GM12878 (cell line): ENCODE results near the gene CSNK1G3. TPM values are rescaled to one million over a fixed set of nuclear protein-coding genes. Genes with fewer than 3 reads are reported as not detected.
A peak's percentile ranks its signal among the peaks of the same experiment; 100 is the strongest.

Experiments
- ATAC-seq: fragments of 200-7000 bp; cut with Tn5 transposase; 3 replicates; pipeline ENCODE4 v1.9.1; 2020; ENCODE audit warnings: mild to moderate bottlenecking, moderate library complexity
- Bru-seq: library from RNA; stranded (reverse); fragments of 400-500 nt; gene quantifications from one replicate; lab custom pipeline; 2021; lab: Mats Ljungman, UMichigan
- BruChase-seq, 2 experiments: library from RNA; stranded (reverse); fragments of 400-500 nt; gene quantifications; one replicate each; lab custom pipeline; 2021; lab: Mats Ljungman, UMichigan
- BruUV-seq: library from RNA; stranded (reverse); fragments of 400-500 nt; replicated peaks from 2 replicates; lab custom pipeline; 2021; lab: Mats Ljungman, UMichigan
- CTCF ChIA-PET: fragments of 300-600 bp; sonication (Branson Sonifier 250); formaldehyde crosslinking; extraction: SDS; loops from one replicate; lab custom pipeline; 2021; ENCODE audit warnings: inconsistent platforms; lab: Yijun Ruan, JAX
- POLR2A ChIA-PET: fragments of 350-600 bp; formaldehyde crosslinking; extraction: SDS; loops from one replicate; lab custom pipeline; 2021; ENCODE audit warnings: inconsistent platforms; lab: Charles Lee
- RAD21 ChIA-PET: fragments of 300-600 bp; sonication (Branson Sonifier 250); formaldehyde crosslinking; loops from one replicate; lab custom pipeline; 2023; ENCODE audit warnings: antibody characterized with exemption; ENCODE audit not compliant: unreplicated experiment; lab: Charles Lee
- SMC1A ChIA-PET: fragments of 300-600 bp; sonication (Branson Sonifier 250); formaldehyde crosslinking; loops from one replicate; lab custom pipeline; 2023; ENCODE audit not compliant: unreplicated experiment, uncharacterized antibody; lab: Charles Lee
- DNase-seq: peaks from one replicate; pipeline ENCODE4 v3.0.0-alpha.2; 2011; ENCODE audit warnings: low read depth, low spot score
- FAIRE-seq: peaks from 3 replicates; lab custom pipeline; 2011; peaks lifted over from hg19 to GRCh38; lab: Jason Lieb, UNC
- H2AFZ ChIP-seq: 2 replicates; pipeline ENCODE4 v1.6.0; 2011; ENCODE audit warnings: low read depth, low read length, control low read depth; ENCODE audit not compliant: control insufficient read depth
- H3K27ac ChIP-seq: 2 replicates; pipeline ENCODE4 v1.5.1; 2011; ENCODE audit warnings: control low read depth; ENCODE audit not compliant: control insufficient read depth, insufficient read depth
- H3K27me3 ChIP-seq, 2 experiments: replicated peaks in 1 of 2; 2 replicates each; pipeline versions ENCODE4 v1.6.0 to v1.6.1; 2011; ENCODE audit warnings: low read length in 1 of 2; ENCODE audit not compliant: control insufficient read depth in 2 of 2, insufficient read depth in 2 of 2
- H3K36me3 ChIP-seq, 2 experiments: 2 replicates each; pipeline ENCODE4 v1.5.1; 2011; ENCODE audit warnings: low read length in 1 of 2; ENCODE audit not compliant: control insufficient read depth in 2 of 2, insufficient read depth in 2 of 2
- H3K4me1 ChIP-seq: 2 replicates; pipeline ENCODE4 v1.6.1; 2011; ENCODE audit warnings: mild to moderate bottlenecking, low read length, moderate library complexity, mixed read lengths; ENCODE audit not compliant: control insufficient read depth, insufficient read depth
- H3K4me2 ChIP-seq: 2 replicates; pipeline ENCODE4 v1.6.0; 2011; ENCODE audit warnings: control low read depth; ENCODE audit not compliant: control insufficient read depth, insufficient read depth
- H3K4me3 ChIP-seq: fragments of 200-600 bp; sonication (generic); 2 replicates; pipeline ENCODE4 v1.5.1; 2016
- H3K79me2 ChIP-seq: 2 replicates; pipeline ENCODE4 v1.6.0; 2011; ENCODE audit warnings: low read length; ENCODE audit not compliant: control insufficient read depth, insufficient read depth
- H3K9ac ChIP-seq: 2 replicates; pipeline ENCODE4 v1.8.0; 2011; ENCODE audit warnings: low read length, control low read depth, mixed read lengths; ENCODE audit not compliant: control insufficient read depth, insufficient read depth
- H3K9me3 ChIP-seq: replicated peaks from 3 replicates; pipeline ENCODE4 v1.5.1; 2011; ENCODE audit warnings: mild to moderate bottlenecking, low read length; ENCODE audit not compliant: control insufficient read depth, insufficient read depth
- H4K20me1 ChIP-seq: 2 replicates; pipeline ENCODE4 v1.6.0; 2011; ENCODE audit not compliant: control insufficient read depth, insufficient read depth
- CBFB ChIP-seq: IDR thresholded peaks from 2 replicates; pipeline ENCODE4 v1.6.1; 2016; ENCODE audit warnings: antibody characterized with exemption, low read depth
- E2F8 ChIP-seq: fragments of 450-650 bp; IDR thresholded peaks from 2 replicates; pipeline ENCODE4 v1.6.1; 2018; ENCODE audit warnings: mild to moderate bottlenecking, low read depth, moderate library complexity; ENCODE audit not compliant: partially characterized antibody
- EZH2 ChIP-seq: IDR thresholded peaks from 2 replicates; pipeline ENCODE4 v1.6.1; 2012; ENCODE audit warnings: low read depth, mild to moderate bottlenecking, control low read depth, inconsistent platforms, low read length, borderline replicate concordance; ENCODE audit not compliant: control insufficient read depth
- FOXK2 ChIP-seq: fragments of 450-650 bp; IDR thresholded peaks from 2 replicates; pipeline ENCODE4 v1.6.1; 2017; ENCODE audit warnings: mild to moderate bottlenecking, moderate library complexity
- HCFC1 ChIP-seq: fragments of 150-350 bp; IDR thresholded peaks from 2 replicates; pipeline ENCODE4 v1.6.1; 2014; ENCODE audit warnings: low read length
- NKRF ChIP-seq: fragments of 450-650 bp; conservative IDR thresholded peaks from 2 replicates; pipeline ENCODE4 v1.6.1; 2017; ENCODE audit warnings: mild to moderate bottlenecking, moderate library complexity
- RELA ChIP-seq: fragments of 450-650 bp; IDR thresholded peaks from 2 replicates; pipeline ENCODE4 v1.8.0; 2014; ENCODE audit warnings: borderline replicate concordance; ENCODE audit not compliant: partially characterized antibody
- SMC3 ChIP-seq: IDR thresholded peaks from 2 replicates; pipeline ENCODE4 v1.6.1; 2011; ENCODE audit warnings: low read length, improper control_type of control experiment, borderline replicate concordance
- TBL1XR1 ChIP-seq: IDR thresholded peaks from 2 replicates; pipeline ENCODE4 v1.6.1; 2012; ENCODE audit warnings: low read depth, low read length, improper control_type of control experiment
- TCF12 ChIP-seq: IDR thresholded peaks from 2 replicates; pipeline ENCODE4 v1.6.1; 2011; ENCODE audit warnings: low read depth, mild to moderate bottlenecking, low read length
- USF2 ChIP-seq: IDR thresholded peaks from 2 replicates; pipeline ENCODE4 v1.6.1; 2011; ENCODE audit warnings: low read depth, low read length, improper control_type of control experiment, borderline replicate concordance
- WGBS: methylation state at CpG from one replicate; pipeline ENCODE4 v1.1.6; 2016; ENCODE audit warnings: low lambda C conversion rate; ENCODE audit not compliant: insufficient replicate concordance, insufficient coverage; ENCODE audit errors: missing lambda C conversion rate; 5-methylcytosine and 5-hydroxymethylcytosine counted together
- in situ Hi-C: fragments of 300-500 bp; cut with MboI; formaldehyde crosslinking; loops from 9 replicates; pipeline ENCODE4 v1.14.3; 2018; ENCODE audit warnings: mixed read lengths
- intact Hi-C: fragments of 100-400 bp; cut with micrococcal nuclease; formaldehyde crosslinking; loops from one replicate; pipeline ENCODE4 v1.14.2; 2022; ENCODE audit not compliant: unreplicated experiment
- long read RNA-seq, 2 experiments: library from polyadenylated mRNA; unstranded; transcript quantifications; one replicate each; pipeline ENCODE4 v2.0.0, GENCODE V29; 2019 to 2020
- polyA minus RNA-seq, 3 experiments: library from RNA; depleted of rRNA, polyadenylated mRNA; stranded (reverse); fragments of >200 nt; gene quantifications; 2 replicates each; pipeline ENCODE4 v1.2.3, GENCODE V29; 2011
- polyA plus RNA-seq, 11 experiments: library from polyadenylated mRNA; depleted of rRNA in 4 of 11; unstranded in 6 of 11; stranded (reverse) in 5 of 11; fragments of >200 nt; fragmentation: Nextera tagmentation in 4 of 11; fragmentation: Illumina TruSeq in 1 of 11; extraction: Ambion mirVana in 4 of 11; extraction: Trizol in 1 of 11; gene quantifications; 1 replicate in 1 of 11; 2 replicates in 10 of 11; pipeline versions ENCODE4 v1.2.1 to v1.2.3, GENCODE V29; 2011 to 2016; ENCODE audit warnings: inconsistent platforms in 2 of 11, missing spikeins in 2 of 11, low read depth in 1 of 11
- total RNA-seq, 4 experiments: library from RNA; depleted of rRNA in 3 of 4; stranded (reverse); fragments of >200 nt in 3 of 4; fragmentation: Illumina TruSeq in 1 of 4; extraction: Trizol in 1 of 4; gene quantifications; 2 replicates each; pipeline versions ENCODE4 v1.2.1 to v1.2.3, GENCODE V29; 2013 to 2021

CSNK1G3 gene
- 40.9 and 47.6 TPM in 2 replicates for total RNA-seq (2013; cell fraction: nucleolus; rRNA removed)
- total RNA-seq (2014; rRNA removed) (20.2 and 20.3 TPM in 2 replicates), total RNA-seq (2014; rRNA removed; fragmentation: Illumina TruSeq; extraction: Trizol) (22.4 and 22.9 TPM in 2 replicates), total RNA-seq (2021) (24.1 and 27.5 TPM in 2 replicates), polyA plus RNA-seq (2011; rRNA removed) (14.4 and 26.1 TPM in 2 replicates), polyA plus RNA-seq (2014; fragmentation: Illumina TruSeq; extraction: Trizol) (19.5 and 26.6 TPM in 2 replicates), polyA plus RNA-seq (2014; fragmentation: Nextera tagmentation; extraction: Ambion mirVana) (1 to 10 TPM; 7.4 to 7.8 TPM), polyA plus RNA-seq (2014; rRNA removed) (10.6 and 16.3 TPM in 2 replicates), polyA plus RNA-seq (2016; fragmentation: Nextera tagmentation; extraction: Ambion mirVana) (10 to 100 TPM; 16.2 to 20.5 TPM), polyA minus RNA-seq (2011; rRNA and poly(A)+ RNA removed) (16.2 and 38.3 TPM in 2 replicates), Bru-seq, nascent RNA (percentile 90 among the genes with signal in this experiment), BruChase-seq, experiment 1, labeled RNA remaining after a 6-hour chase (percentile 73 among the genes with signal in this experiment), BruChase-seq, experiment 2, labeled RNA remaining after a 2-hour chase (percentile 80 among the genes with signal in this experiment)
- polyA plus RNA-seq (2011; ENCODE audit: low read depth): 5.7 TPM
- 5.5 and 5.7 TPM in 2 replicates for polyA plus RNA-seq (2011; cell fraction: cytosol; rRNA removed)
- polyA plus RNA-seq (2011; cell fraction: nucleus; rRNA removed): 8.2 and 8.8 TPM in 2 replicates
- 9.3 and 12.8 TPM in 2 replicates for polyA plus RNA-seq (2012)
- polyA minus RNA-seq (2011; cell fraction: cytosol; rRNA and poly(A)+ RNA removed): 14.7 TPM in 2 replicates
- polyA minus RNA-seq (2011; cell fraction: nucleus; rRNA and poly(A)+ RNA removed): 16.1 and 31.4 TPM in 2 replicates
- long read RNA-seq, experiment 1, partial matches to known transcripts: 1 of 4 reads
- long read RNA-seq, experiment 1, other reads (novel, unspliced or antisense): 3 of 4 reads
- long read RNA-seq, experiment 2, partial matches to known transcripts: 5 of 21 reads
- long read RNA-seq, experiment 2, other reads (novel, unspliced or antisense): 15 of 21 reads

- ATAC-seq (peak; percentile 95), DNase-seq (peak; percentile 82), FAIRE-seq (peak; percentile 99)
- Histone ChIP-seq H3K4me1 (peaks cover 9% of the 10 kb centered on the region), H2AFZ (peak within 1 kb of the TSS; percentile 89), H3K4me2 (peak within 1 kb of the TSS; percentile 77), H3K9ac (peak within 1 kb of the TSS; percentile 72), H3K79me2 (peaks cover 44% of the 10 kb centered on the region), H3K9me3 (no peaks in the 10 kb centered on the region), H3K27ac (peak within 1 kb of the TSS; percentile 83), H3K36me3 (no peaks in the 10 kb centered on the region), H3K27me3 (no peaks in the 10 kb centered on the region), H4K20me1 (no peaks in the 10 kb centered on the region), H3K4me3 (peak within 1 kb of the TSS; percentile 82)
- SMC1A ChIA-PET: interaction anchor here (0.8 to 3.7 kb wide), 8 partner anchors 19 to 99 kb away, joined by 3 to 27 read pairs (median 4); partner anchors contain the start of gene CEP120
- RAD21 ChIA-PET: interaction anchor here (0.9 to 4.8 kb wide), 6 partner anchors 15 to 99 kb away, joined by 3 to 30 read pairs (median 4); partner anchors contain the start of gene CEP120
- WGBS: 2% methylated on average over 69 of the region's 82 CpGs
- intact Hi-C loops (loop anchor here (1.0 to 2.0 kb wide), 4 partner anchors 37 to 99 kb away; partner anchors contain the start of gene CEP120), in situ Hi-C loops (loop anchor here (10.0 kb wide), 1 partner anchor 67 kb away; no protein-coding TSS in a partner anchor)
- CTCF ChIA-PET: interaction anchor here (1.0 to 3.0 kb wide), 4 partner anchors 89 to 99 kb away, joined by 3 to 12 read pairs (median 8); partner anchors contain the start of gene CEP120
- POLR2A ChIA-PET: interaction anchor here (0.6 to 2.2 kb wide), 4 partner anchors 18 to 149 kb away, joined by 3 to 7 read pairs (median 5); partner anchors contain the start of gene CEP120
- BruUV-seq: no TSS peak
- TF ChIP-seq HCFC1 (no peak; the same call in 1 of the 2 replicates), NKRF (peak; percentile 72; the same call in 1 of the 2 replicates), E2F8 (no peak), RELA (no peak), CBFB (0 out of 2 replicates have a peak, but pooled peaks have one; percentile 28), TBL1XR1 (no peak), FOXK2 (no peak), EZH2 (no peak), TCF12 (no peak), SMC3 (0 out of 2 replicates have a peak, but pooled peaks have one; percentile 11), USF2 (no peak)
Observed at GRCh38 chr5:123511648-123512605, at the start of gene CSNK1G3. Gene CSNK1G3, plus strand, starts transcription at chr5:123512177. Its CDS starts 33,487 bp downstream, at chr5:123545664.
